HG02798 (cell line): ENCODE measurements around the gene RNF144A.
"Not testable (repeated sequence)": the region's sequence is repeated elsewhere in the genome, so short reads cannot be mapped to it uniquely, and the experiment has no call there.

Experiments used
- ATAC-seq: cut with Tn5 transposase; IDR thresholded peaks from one replicate; pipeline ENCODE4 v1.9.1; 2021; ENCODE audit warnings: mild to moderate bottlenecking; ENCODE audit not compliant: unreplicated experiment, poor library complexity

Gene RNF144A

GRCh38 chr2:6994536-6995128 is 77.4 kb downstream of the RNF144A start:
- ATAC-seq = no peak

- no peak for ATAC-seq
These were observed 78.3 kb downstream of the RNF144A start for GRCh38 chr2:6995391-6996097.

- peak; percentile 72 for ATAC-seq
These were observed 82.1 kb downstream of the RNF144A start for GRCh38 chr2:6999211-6999877.

- not testable (repeated sequence) for ATAC-seq
These were observed 84.2 kb downstream of the RNF144A start for GRCh38 chr2:7001395-7001794.

GRCh38 chr2:7003895-7004294 is 86.7 kb downstream of the RNF144A start:
- no peak for ATAC-seq

- ATAC-seq = no peak
These were observed 87.4 kb downstream of the RNF144A start for GRCh38 chr2:7004636-7005035.

GRCh38 chr2:7007488-7007845 is 90.3 kb downstream of the RNF144A start:
- ATAC-seq = no peak

GRCh38 chr2:7007846-7008741 is 90.9 kb downstream of the RNF144A start:
- no peak for ATAC-seq

- no peak for ATAC-seq
These were observed 92.1 kb downstream of the RNF144A start for GRCh38 chr2:7009207-7009911.

- no peak for ATAC-seq
These were observed 93.3 kb downstream of the RNF144A start for GRCh38 chr2:7010391-7011054.

GRCh38 chr2:7011356-7012083 is 94.3 kb downstream of the RNF144A start:
- ATAC-seq = no peak

GRCh38 chr2:7012141-7012764 is 95.0 kb downstream of the RNF144A start:
- ATAC-seq = no peak

- no peak for ATAC-seq
These were observed 96.4 kb downstream of the RNF144A start for GRCh38 chr2:7013471-7014160.

- ATAC-seq = no peak
These were observed 97.0 kb downstream of the RNF144A start for GRCh38 chr2:7014174-7014640.

GRCh38 chr2:7015007-7015950 is 98.1 kb downstream of the RNF144A start:
- ATAC-seq = no peak

GRCh38 chr2:7016148-7016547 is 98.9 kb downstream of the RNF144A start:
- no peak for ATAC-seq
